Transverse colon (tissue), 4 donors: ENCODE data around the gene NHS. TPM values are rescaled to one million over a fixed set of nuclear protein-coding genes. Genes with fewer than 3 reads are reported as not detected.

Experiments used
- DNase-seq: peaks from one replicate; pipeline ENCODE4 v3.0.0-alpha.2; 2019
- H3K27ac ChIP-seq, 4 donors: fragments of 200-600 bp; sonication (generic); 2 replicates each; pipeline ENCODE4 v1.5.1; 2016 to 2018; ENCODE audit warnings: inconsistent platforms in 4 of 4
- H3K27me3 ChIP-seq: fragments of 200-600 bp; sonication (generic); 2 replicates; pipeline ENCODE4 v1.5.1; 2017; ENCODE audit warnings: inconsistent platforms
- H3K36me3 ChIP-seq, 4 donors: fragments of 200-600 bp; sonication (generic); 2 replicates each; pipeline ENCODE4 v1.5.1; 2017 to 2019; ENCODE audit warnings: inconsistent platforms in 4 of 4
- H3K4me1 ChIP-seq, 4 donors: fragments of 200-600 bp; sonication (generic); 2 replicates each; pipeline ENCODE4 v1.5.1; 2017 to 2020; ENCODE audit warnings: inconsistent platforms in 4 of 4
- H3K4me3 ChIP-seq, 4 donors: fragments of 200-600 bp; sonication (generic); 1 replicate in 1 of 4; 2 replicates in 3 of 4; pipeline versions ENCODE4 v1.5.1 to v1.6.1; 2017 to 2019; ENCODE audit warnings: inconsistent platforms in 4 of 4
- H3K9me3 ChIP-seq, 2 donors: fragments of 200-600 bp; sonication (generic); 2 replicates each; pipeline ENCODE4 v1.5.1; 2017 to 2019; ENCODE audit warnings: inconsistent platforms in 2 of 2
- EP300 ChIP-seq: sonication (generic); formaldehyde crosslinking; IDR thresholded peaks from one replicate; pipeline ENCODE4 v1.6.1; 2017; ENCODE audit warnings: antibody characterized with exemption, low read depth
- POLR2A ChIP-seq: fragments of 450-650 bp; IDR thresholded peaks from one replicate; pipeline ENCODE4 v1.6.1; 2016; ENCODE audit warnings: antibody characterized with exemption, mild to moderate bottlenecking, moderate library complexity
- POLR2AphosphoS5 ChIP-seq, 3 donors: sonication (generic); formaldehyde crosslinking; IDR thresholded peaks; one replicate each; pipeline ENCODE4 v1.6.1; 2016; ENCODE audit warnings: antibody characterized with exemption in 3 of 3
- WGBS, 2 donors: methylation state at CpG; one replicate each; pipeline ENCODE4 v1.1.5; 2018; ENCODE audit warnings: low coverage in 1 of 2; 5-methylcytosine and 5-hydroxymethylcytosine counted together
- in situ Hi-C, 4 donors: fragments of 200-750 bp; cut with MboI; loops; one replicate each; pipeline versions ENCODE4 v1.15.0 to v1.15.1; 2017; ENCODE audit warnings: low sequenced_read_pairs in 3 of 4, low pct_ligation_motif_present in 1 of 4, low pct_unique_long_range_greater_than_20kb in 1 of 4
- intact Hi-C: fragments of 100-400 bp; cut with DNase I; formaldehyde crosslinking; loops from one replicate; pipeline ENCODE4 v1.15.1; 2023; ENCODE audit warnings: low total_unique reads
- total RNA-seq, 4 donors: library from RNA; depleted of rRNA; stranded (reverse); fragments of >200 nt; gene quantifications; one replicate each; pipeline ENCODE4 v1.1.0, GENCODE V29; 2016
- TF ChIP-seq, protein P1 (sequence below), 5 experiments: fragments of 200-600 bp in 3 of 5; fragments of 450-650 bp in 2 of 5; sonication (generic) in 3 of 5; IDR thresholded peaks; 1 replicate in 2 of 5; 2 replicates in 3 of 5; pipeline ENCODE4 v1.5.1; 2016 to 2017; ENCODE audit warnings: antibody characterized with exemption in 5 of 5, inconsistent platforms in 3 of 5, mild to moderate bottlenecking in 2 of 5, moderate library complexity in 1 of 5

The NHS gene
- total RNA-seq, 4 donors from 2014 or later = 1.2 to 10.7 (median 5.0) TPM

DNA sequence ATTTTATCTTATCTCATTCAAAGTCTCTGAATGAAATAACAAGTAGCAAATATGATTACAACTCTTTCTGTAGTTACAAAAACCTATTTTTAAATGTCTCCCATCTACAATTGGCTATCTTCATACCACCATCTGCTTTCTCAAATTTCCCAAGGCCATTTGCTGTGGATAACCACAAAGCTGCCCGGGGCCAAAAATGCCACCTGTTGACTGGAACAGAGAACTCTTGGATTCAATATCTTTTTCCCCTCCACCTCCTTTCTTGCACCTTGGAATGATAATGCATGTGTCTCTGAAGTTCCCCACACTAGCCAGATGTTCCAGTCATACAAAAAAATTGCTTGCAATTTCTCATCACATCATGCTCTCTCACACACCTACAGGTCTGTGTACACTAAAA is 269.0 kb downstream of the NHS start:
- Histone ChIP-seq H3K36me3 (no peaks in the 10 kb centered on the region), H3K9me3 (no peaks in the 10 kb centered on the region), H3K27ac (no peak overlapping the region), H3K4me1 (no peaks in the 10 kb centered on the region), H3K4me3 (no peak overlapping the region), H3K27me3 (no peaks in the 10 kb centered on the region)
- TF ChIP-seq POLR2AphosphoS5 (IDR thresholded peaks at IDR 0.05) (no peak), EP300 (no peak), POLR2A (no peak)
- TF ChIP-seq, protein P1, sequence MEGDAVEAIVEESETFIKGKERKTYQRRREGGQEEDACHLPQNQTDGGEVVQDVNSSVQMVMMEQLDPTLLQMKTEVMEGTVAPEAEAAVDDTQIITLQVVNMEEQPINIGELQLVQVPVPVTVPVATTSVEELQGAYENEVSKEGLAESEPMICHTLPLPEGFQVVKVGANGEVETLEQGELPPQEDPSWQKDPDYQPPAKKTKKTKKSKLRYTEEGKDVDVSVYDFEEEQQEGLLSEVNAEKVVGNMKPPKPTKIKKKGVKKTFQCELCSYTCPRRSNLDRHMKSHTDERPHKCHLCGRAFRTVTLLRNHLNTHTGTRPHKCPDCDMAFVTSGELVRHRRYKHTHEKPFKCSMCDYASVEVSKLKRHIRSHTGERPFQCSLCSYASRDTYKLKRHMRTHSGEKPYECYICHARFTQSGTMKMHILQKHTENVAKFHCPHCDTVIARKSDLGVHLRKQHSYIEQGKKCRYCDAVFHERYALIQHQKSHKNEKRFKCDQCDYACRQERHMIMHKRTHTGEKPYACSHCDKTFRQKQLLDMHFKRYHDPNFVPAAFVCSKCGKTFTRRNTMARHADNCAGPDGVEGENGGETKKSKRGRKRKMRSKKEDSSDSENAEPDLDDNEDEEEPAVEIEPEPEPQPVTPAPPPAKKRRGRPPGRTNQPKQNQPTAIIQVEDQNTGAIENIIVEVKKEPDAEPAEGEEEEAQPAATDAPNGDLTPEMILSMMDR (IDR thresholded peaks at IDR 0.05) = no peak
- in situ Hi-C loops (no loop called here), intact Hi-C loops (no loop called here)
- DNase-seq = no peak
- WGBS, 2 donors = 91% methylated on average over 1 of the region's 1 CpG; no CpG with 5 or more reads in 1 of the 2 donors

DNA sequence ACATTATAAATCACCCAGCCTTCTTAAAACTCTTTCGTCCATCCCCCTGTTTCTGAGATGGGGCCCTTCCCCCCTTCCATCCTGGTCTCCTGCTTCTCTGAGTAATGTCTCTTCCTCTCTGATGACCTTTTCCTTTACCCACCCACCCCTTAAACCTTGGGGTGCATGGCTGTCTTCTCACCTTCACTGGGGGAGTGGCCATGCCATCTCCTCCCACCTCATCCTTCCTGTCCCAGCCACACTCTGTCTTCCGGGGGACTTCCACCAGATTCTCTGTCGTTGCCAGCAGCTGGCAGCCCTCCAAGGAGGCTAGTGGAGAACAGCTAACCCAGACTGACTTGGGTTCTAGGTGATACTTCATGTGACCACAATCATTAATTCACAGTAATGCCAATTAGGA is 279.1 kb downstream of the NHS start:
- no peak for DNase-seq
- H3K36me3 ChIP-seq = no peaks in the 10 kb centered on the region
- TF ChIP-seq POLR2AphosphoS5 (IDR thresholded peaks at IDR 0.05) (no peak), EP300 (no peak), POLR2A (no peak)
- TF ChIP-seq, protein P1 (IDR thresholded peaks at IDR 0.05) = no peak
- no peaks in the 10 kb centered on the region for H3K9me3 ChIP-seq
- in situ Hi-C loops = no loop called here
- H3K27ac ChIP-seq = no peak overlapping the region
- no peaks in the 10 kb centered on the region for H3K4me1 ChIP-seq
- H3K27me3 ChIP-seq = no peaks in the 10 kb centered on the region
- no peak overlapping the region for H3K4me3 ChIP-seq
- 50% methylated on average over 3 of the region's 3 CpGs; no CpG with 5 or more reads in 1 of the 2 donors for WGBS, 2 donors
- intact Hi-C loops = no loop called here

DNA sequence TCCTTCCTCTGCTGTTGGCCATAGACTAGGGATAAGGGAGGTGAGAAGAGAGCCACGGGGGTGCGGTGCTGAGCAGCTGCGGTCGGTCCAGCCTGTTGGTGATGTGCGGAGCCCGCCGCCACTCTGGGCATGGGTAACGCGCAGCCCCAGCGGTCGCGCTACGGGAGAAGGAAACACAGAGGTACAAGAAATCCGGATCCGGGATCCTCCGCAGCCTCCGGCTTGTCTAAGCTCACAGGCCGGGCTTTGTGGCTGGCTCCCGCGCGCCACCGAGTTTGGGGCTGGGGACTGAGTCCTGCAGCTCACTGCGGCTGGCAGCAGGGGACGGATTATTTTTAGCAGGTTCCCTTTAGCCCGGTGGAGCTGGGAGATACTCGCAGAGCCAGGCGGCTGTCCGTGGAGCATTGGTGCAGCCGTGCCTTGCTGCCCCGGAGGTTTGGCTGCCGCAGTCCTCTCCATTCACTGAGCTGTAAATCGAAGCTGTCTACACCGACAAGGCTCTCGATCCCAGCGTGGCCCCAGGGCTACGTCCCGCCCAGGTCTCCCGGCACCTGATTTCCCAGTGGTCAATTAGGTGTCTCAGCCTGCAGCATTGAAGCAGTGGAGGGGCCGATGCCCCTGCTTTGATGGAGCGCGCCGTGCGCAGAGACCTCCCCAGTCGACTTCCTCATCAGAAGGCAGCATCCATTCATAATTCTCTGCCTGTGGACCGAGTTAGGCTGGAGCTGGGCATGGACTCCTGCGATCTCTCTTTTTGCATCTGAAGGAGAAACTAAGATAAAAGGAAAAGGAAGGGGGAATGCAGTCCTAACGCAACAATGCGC is 280.4 kb downstream of the NHS start:
- Histone ChIP-seq H3K9me3 (no peaks in the 10 kb centered on the region), H3K4me3 (peak overlapping the region in 1 of 4 donors; percentile 33), H3K27me3 (no peaks in the 10 kb centered on the region), H3K4me1 (no peaks in the 10 kb centered on the region), H3K27ac (no peak overlapping the region), H3K36me3 (no peaks in the 10 kb centered on the region)
- TF ChIP-seq, protein P1 (IDR thresholded peaks at IDR 0.05) = no peak
- TF ChIP-seq POLR2A (no peak), POLR2AphosphoS5 (IDR thresholded peaks at IDR 0.05) (no peak), EP300 (no peak)
- in situ Hi-C loops = no loop called here
- 71% methylated on average over 48 of the region's 48 CpGs; no CpG with 5 or more reads in 1 of the 2 donors for WGBS, 2 donors
- intact Hi-C loops = no loop called here
- no peak for DNase-seq

DNA sequence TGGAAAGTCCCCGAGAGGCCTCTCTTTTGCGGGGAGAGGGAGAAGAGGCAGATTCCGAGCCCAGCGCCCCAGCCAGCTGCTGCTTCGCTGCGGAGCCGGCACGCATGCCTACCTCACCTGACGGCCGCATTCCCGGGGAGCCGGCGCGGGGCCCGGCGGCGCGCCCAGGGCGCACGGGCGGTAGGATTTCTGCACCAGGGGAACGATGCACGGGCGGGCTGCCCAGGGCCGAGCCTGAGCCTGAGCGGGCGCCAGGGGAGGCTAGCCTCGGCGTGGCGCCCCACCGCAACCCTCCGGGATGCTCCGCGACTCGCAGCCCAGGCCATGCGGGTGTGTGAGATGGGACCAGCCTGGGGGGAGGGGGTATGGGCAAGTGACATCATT is 281.0 kb downstream of the NHS start:
- in situ Hi-C loops = no loop called here
- WGBS, 2 donors = 47% methylated on average over 18 of the region's 36 CpGs; no CpG with 5 or more reads in 1 of the 2 donors
- H3K36me3 ChIP-seq = no peaks in the 10 kb centered on the region

More for the DNA sequence above, 281.0 kb downstream of the NHS start:
- Histone ChIP-seq H3K27ac (no peak overlapping the region), H3K4me1 (no peaks in the 10 kb centered on the region), H3K4me3 (peak overlapping the region in 1 of 4 donors; percentile 33), H3K27me3 (no peaks in the 10 kb centered on the region), H3K9me3 (no peaks in the 10 kb centered on the region)
- intact Hi-C loops = no loop called here
- DNase-seq = no peak
- no peak for TF ChIP-seq POLR2AphosphoS5 (IDR thresholded peaks at IDR 0.05)
- TF ChIP-seq, protein P1 (IDR thresholded peaks at IDR 0.05) = no peak
- TF ChIP-seq EP300 = no peak
- TF ChIP-seq POLR2A = no peak
